Progenitor cell of endocrine pancreas (in vitro differentiated cells): ENCODE results near the gene PRKD3. TPM values are rescaled to one million over a fixed set of nuclear protein-coding genes. Genes with fewer than 3 reads are reported as not detected.
"Not testable (repeated sequence)": the region's sequence is repeated elsewhere in the genome, so short reads cannot be mapped to it uniquely, and the experiment has no call there.

Source experiments
- DNase-seq: peaks from one replicate; pipeline ENCODE4 v3.0.0; 2021; ENCODE audit warnings: low spot score; ENCODE audit not compliant: unreplicated experiment
- H3K27ac Mint-ChIP-seq: 2 replicates; pipeline ENCODE4 v1.8.0; 2021; ENCODE audit warnings: mild to moderate bottlenecking, moderate library complexity, mixed read lengths
- H3K27me3 Mint-ChIP-seq: 2 replicates; pipeline ENCODE4 v1.8.0; 2021; ENCODE audit warnings: mixed read lengths
- H3K36me3 Mint-ChIP-seq: 2 replicates; pipeline ENCODE4 v1.8.0; 2022; ENCODE audit warnings: mixed read lengths; ENCODE audit not compliant: insufficient read depth
- H3K4me1 Mint-ChIP-seq: 2 replicates; pipeline ENCODE4 v1.8.0; 2021; ENCODE audit warnings: low read depth, mixed read lengths
- H3K4me3 Mint-ChIP-seq: 2 replicates; pipeline ENCODE4 v1.8.0; 2021; ENCODE audit warnings: low read depth, mild to moderate bottlenecking, moderate library complexity, mixed read lengths
- H3K9me3 Mint-ChIP-seq: 2 replicates; pipeline ENCODE4 v1.8.0; 2021; ENCODE audit warnings: low read depth, mixed read lengths
- total RNA-seq: library from RNA; stranded (reverse); gene quantifications from 2 replicates; pipeline ENCODE4 v1.2.1, GENCODE V29; 2021
- TF ChIP-seq, protein P1 (sequence below): fragments of 200-600 bp; sonication (generic); IDR thresholded peaks from one replicate; pipeline ENCODE4 v1.5.0; 2021; ENCODE audit warnings: antibody characterized with exemption, mild to moderate bottlenecking; ENCODE audit not compliant: unreplicated experiment

PRKD3 gene
- total RNA-seq, 1 donor from 2014 or later: 56.6 TPM

DNA sequence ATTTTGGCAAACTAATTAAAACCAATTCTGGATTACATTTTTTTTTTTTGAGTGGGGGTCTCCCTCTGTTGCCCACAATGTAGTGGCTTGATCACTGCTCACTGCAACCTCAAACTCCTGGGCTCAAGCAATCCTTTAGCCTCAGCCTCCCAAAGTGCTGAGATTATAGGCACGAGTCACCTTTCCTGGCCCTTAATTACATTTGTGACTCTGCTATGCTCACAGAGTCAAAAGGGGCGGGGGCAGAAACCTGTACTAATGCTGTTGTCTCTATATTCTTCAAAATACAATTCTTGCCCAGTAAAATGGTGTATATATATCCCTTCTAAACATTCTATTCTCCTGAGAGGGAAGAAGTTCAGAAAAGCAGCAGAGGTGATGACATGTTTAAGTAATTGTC is 23.2 kb downstream of the PRKD3 start:
- Mint-ChIP-seq H3K4me3 (no peak overlapping the region), H3K27me3 (no peaks in the 10 kb centered on the region), H3K27ac (peak overlapping the region; percentile 59), H3K9me3 (peaks cover 8% of the 10 kb centered on the region), H3K36me3 (peaks cover 8% of the 10 kb centered on the region), H3K4me1 (peaks cover 9% of the 10 kb centered on the region)
- TF ChIP-seq, protein P1, sequence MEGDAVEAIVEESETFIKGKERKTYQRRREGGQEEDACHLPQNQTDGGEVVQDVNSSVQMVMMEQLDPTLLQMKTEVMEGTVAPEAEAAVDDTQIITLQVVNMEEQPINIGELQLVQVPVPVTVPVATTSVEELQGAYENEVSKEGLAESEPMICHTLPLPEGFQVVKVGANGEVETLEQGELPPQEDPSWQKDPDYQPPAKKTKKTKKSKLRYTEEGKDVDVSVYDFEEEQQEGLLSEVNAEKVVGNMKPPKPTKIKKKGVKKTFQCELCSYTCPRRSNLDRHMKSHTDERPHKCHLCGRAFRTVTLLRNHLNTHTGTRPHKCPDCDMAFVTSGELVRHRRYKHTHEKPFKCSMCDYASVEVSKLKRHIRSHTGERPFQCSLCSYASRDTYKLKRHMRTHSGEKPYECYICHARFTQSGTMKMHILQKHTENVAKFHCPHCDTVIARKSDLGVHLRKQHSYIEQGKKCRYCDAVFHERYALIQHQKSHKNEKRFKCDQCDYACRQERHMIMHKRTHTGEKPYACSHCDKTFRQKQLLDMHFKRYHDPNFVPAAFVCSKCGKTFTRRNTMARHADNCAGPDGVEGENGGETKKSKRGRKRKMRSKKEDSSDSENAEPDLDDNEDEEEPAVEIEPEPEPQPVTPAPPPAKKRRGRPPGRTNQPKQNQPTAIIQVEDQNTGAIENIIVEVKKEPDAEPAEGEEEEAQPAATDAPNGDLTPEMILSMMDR: no peak
- DNase-seq: no peak

DNA sequence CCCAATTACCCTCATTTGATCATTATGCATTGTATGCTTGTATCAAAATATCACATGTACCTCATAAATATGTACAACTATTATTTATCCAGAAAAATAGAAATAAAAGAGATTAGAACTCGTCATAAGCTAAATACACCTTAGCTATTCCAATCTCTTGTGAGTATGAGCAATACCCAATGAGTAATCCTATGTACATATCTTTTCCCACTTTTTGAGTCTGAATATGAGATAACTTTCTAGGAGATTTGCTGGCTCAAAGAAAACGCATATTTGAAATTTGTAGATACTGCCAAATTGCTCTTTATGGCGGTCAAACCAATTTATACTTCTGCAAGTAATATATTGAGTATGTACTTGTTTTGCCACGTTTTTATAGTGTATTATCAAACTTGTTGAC is 24.1 kb downstream of the PRKD3 start:
- Mint-ChIP-seq H3K36me3 (peaks cover 8% of the 10 kb centered on the region), H3K4me1 (peaks cover 8% of the 10 kb centered on the region), H3K27me3 (no peaks in the 10 kb centered on the region), H3K27ac (no peak overlapping the region), H3K9me3 (peaks cover 8% of the 10 kb centered on the region), H3K4me3 (no peak overlapping the region)
- no peak for DNase-seq
- TF ChIP-seq, protein P1: no peak

DNA sequence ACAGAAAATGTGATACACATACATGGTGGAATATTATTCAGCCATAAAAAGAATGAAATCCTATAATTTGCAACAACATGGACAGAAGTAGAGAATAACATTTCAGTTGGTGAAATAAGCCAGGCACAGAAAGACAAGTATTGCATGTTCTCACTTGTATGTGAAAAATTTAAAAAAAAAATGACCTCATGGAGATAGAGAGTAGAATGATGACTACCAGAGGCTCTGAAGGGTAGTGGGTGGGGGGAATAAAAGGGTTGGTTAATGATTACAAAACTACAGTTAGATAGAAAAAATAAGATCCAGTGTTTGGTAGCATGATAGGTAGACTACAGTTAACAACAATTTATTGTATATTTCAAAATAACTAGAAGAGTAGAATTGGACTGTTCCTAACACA is 24.5 kb downstream of the PRKD3 start:
- H3K36me3 Mint-ChIP-seq: peaks cover 8% of the 10 kb centered on the region
- TF ChIP-seq, protein P1: no peak
- no peak for DNase-seq

DNA sequence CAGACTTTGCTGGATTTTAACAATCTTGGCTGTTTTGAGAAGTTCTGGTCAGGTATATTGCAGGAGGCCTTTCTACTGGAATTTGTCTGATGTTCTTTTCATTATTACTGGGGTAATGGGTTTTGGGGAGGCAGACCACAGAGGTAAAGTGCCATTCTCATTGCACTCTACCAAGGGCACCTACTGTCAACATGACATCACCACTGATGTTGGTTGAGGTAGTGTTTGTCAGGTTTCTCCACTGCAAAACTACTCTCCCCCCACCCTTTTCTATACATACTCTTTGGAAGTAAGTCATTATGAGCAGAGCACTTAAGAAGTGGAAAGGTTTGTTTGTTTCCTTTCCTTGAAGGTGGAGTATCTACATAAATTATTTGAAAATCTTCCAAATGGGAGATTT is 27.0 kb downstream of the PRKD3 start:
- Mint-ChIP-seq H3K27ac (no peak overlapping the region), H3K4me3 (no peak overlapping the region), H3K36me3 (peaks cover 4% of the 10 kb centered on the region)

More for the DNA sequence above, 24.5 kb downstream of the PRKD3 start:
- Mint-ChIP-seq H3K9me3 (peaks cover 8% of the 10 kb centered on the region), H3K27ac (no peak overlapping the region), H3K27me3 (no peaks in the 10 kb centered on the region), H3K4me1 (peaks cover 8% of the 10 kb centered on the region), H3K4me3 (no peak overlapping the region)

DNA sequence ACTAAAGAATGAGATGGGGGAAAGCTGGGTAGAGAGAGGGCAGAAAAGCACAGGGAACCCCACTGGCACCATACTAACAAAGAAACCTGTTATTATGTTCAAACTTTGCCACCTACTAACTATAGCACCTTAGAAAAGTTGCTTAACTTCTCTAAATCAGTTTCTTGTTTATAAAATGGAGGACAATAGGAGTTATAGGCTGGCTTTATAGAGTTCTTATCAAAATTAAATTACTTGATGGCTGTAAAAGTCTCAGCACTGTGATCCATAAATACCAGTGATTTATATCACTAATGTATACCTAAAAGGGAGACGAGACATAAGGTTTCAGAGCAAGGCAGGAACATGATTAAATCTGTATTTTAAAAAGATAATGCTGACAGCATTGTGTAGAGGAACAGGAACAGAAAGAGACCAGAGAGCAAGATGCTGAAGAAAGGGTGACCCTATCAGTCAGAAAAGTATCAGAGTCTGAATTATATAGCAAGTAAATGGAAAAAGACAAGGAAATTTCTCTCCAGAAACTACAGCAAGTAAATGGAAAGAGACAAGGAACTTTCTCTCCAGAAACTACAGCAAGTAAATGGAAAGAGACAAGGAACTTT is 29.1 kb downstream of the PRKD3 start:
- Mint-ChIP-seq H3K4me3 (no peak overlapping the region), H3K36me3 (peaks cover 11% of the 10 kb centered on the region), H3K9me3 (peaks cover 8% of the 10 kb centered on the region), H3K27ac (no peak overlapping the region), H3K4me1 (no peaks in the 10 kb centered on the region), H3K27me3 (no peaks in the 10 kb centered on the region)
- TF ChIP-seq, protein P1: no peak
- no peak for DNase-seq

More for the DNA sequence above, 27.0 kb downstream of the PRKD3 start:
- Mint-ChIP-seq H3K27me3 (no peaks in the 10 kb centered on the region), H3K4me1 (peaks cover 8% of the 10 kb centered on the region), H3K9me3 (peaks cover 8% of the 10 kb centered on the region)
- TF ChIP-seq, protein P1: no peak
- DNase-seq: no peak

DNA sequence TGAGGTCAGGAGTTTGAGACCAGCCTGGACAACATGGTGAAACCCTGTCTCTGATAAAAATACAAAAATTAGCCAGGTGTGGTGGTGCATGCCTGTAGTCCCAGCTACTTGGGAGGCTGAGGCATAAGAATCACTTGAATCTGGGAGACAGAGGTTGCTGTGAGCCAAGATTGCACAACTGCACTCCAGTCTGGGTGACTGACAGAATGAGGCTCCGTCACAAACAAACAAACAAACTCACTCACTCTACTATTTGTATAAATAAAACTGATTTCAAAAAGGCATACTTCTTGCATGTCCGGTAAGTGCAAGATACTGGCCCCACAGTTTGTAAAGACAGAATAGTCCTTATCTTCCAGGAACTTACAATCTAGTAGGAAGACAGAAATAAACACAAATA is 29.8 kb downstream of the PRKD3 start:
- H3K27me3 Mint-ChIP-seq, H3K4me3 Mint-ChIP-seq, H3K4me1 Mint-ChIP-seq, H3K27ac Mint-ChIP-seq, H3K9me3 Mint-ChIP-seq, DNase-seq: not testable (repeated sequence)
- H3K36me3 Mint-ChIP-seq: peaks cover 11% of the 10 kb centered on the region
